B cell (primary cell): ENCODE results near the gene MAP2K7. TPM values are rescaled to one million over a fixed set of nuclear protein-coding genes. Genes with fewer than 3 reads are reported as not detected.

Experiments
- ATAC-seq: fragments of 200-7000 bp; cut with Tn5 transposase; one replicate; pipeline ENCODE4 v1.10.0; 2021; ENCODE audit warnings: low read depth, mild to moderate bottlenecking, moderate number of reproducible peaks, moderate library complexity
- CTCF ChIA-PET: fragments of 350-600 bp; sonication (Branson Sonifier 250); formaldehyde crosslinking; loops from one replicate; lab custom pipeline; 2021; ENCODE audit warnings: antibody characterized with exemption, inconsistent platforms; lab: Charles Lee
- POLR2A ChIA-PET: fragments of 350-600 bp; sonication (Branson Sonifier 250); formaldehyde crosslinking; loops from one replicate; lab custom pipeline; 2021; ENCODE audit warnings: antibody characterized with exemption; lab: Charles Lee
- DNase-seq: peaks from one replicate; pipeline ENCODE4 v3.0.0; 2013
- H2AFZ ChIP-seq: 2 replicates; pipeline ENCODE4 v1.6.1; 2012; ENCODE audit warnings: mild to moderate bottlenecking, low read depth, low read length; ENCODE audit not compliant: insufficient read depth, poor library complexity, severe bottlenecking
- H3K27ac ChIP-seq, 2 donors: 1 replicate in 1 of 2; 2 replicates in 1 of 2; pipeline ENCODE4 v1.5.1; 2012 to 2013; ENCODE audit warnings: low read length in 2 of 2, mild to moderate bottlenecking in 2 of 2, moderate library complexity in 1 of 2
- H3K27me3 ChIP-seq, 4 experiments: fragments of 200-600 bp in 1 of 4; sonication (generic) in 1 of 4; replicated peaks in 1 of 4; 1 replicate in 2 of 4; 2 replicates in 2 of 4; pipeline versions ENCODE4 v1.6.1 to v1.7.0; 2013 to 2016; ENCODE audit warnings: low read length in 3 of 4, mild to moderate bottlenecking in 2 of 4, mixed read lengths in 1 of 4, moderate library complexity in 1 of 4; ENCODE audit not compliant: insufficient read depth in 4 of 4, control insufficient read depth in 3 of 4; ENCODE audit errors: control extremely low read depth in 1 of 4
- H3K36me3 ChIP-seq, 2 experiments: replicated peaks in 1 of 2; 1 replicate in 1 of 2; 2 replicates in 1 of 2; pipeline versions ENCODE4 v1.6.1 to v1.7.1; 2013; ENCODE audit warnings: low read length in 1 of 2; ENCODE audit not compliant: insufficient read depth in 2 of 2, control insufficient read depth in 1 of 2; ENCODE audit errors: control extremely low read depth in 1 of 2, extremely low read depth in 1 of 2
- H3K4me1 ChIP-seq, 2 donors: fragments of 200-600 bp in 1 of 2; sonication (generic) in 1 of 2; 1 replicate in 1 of 2; 2 replicates in 1 of 2; pipeline versions ENCODE4 v1.5.1 to v1.6.1; 2013 to 2017; ENCODE audit warnings: low read length in 2 of 2; ENCODE audit not compliant: control insufficient read depth in 2 of 2, insufficient read depth in 2 of 2
- H3K4me2 ChIP-seq: replicated peaks from 2 replicates; pipeline ENCODE3; 2012; ENCODE audit warnings: mild to moderate bottlenecking, low read depth, low read length; ENCODE audit not compliant: poor library complexity, severe bottlenecking
- H3K4me3 ChIP-seq, 5 experiments: fragments of 200-600 bp in 1 of 5; sonication (generic) in 1 of 5; 1 replicate in 3 of 5; 2 replicates in 2 of 5; pipeline versions ENCODE4 v1.5.1 to v1.7.0; 2011 to 2016; ENCODE audit warnings: low read length in 4 of 5, mild to moderate bottlenecking in 4 of 5, low read depth in 2 of 5, control low read depth in 1 of 5, moderate library complexity in 1 of 5; ENCODE audit not compliant: insufficient read depth in 1 of 5; ENCODE audit errors: control extremely low read depth in 1 of 5, extremely low read depth in 1 of 5
- H3K79me2 ChIP-seq: fragments of 200-600 bp; sonication (generic); one replicate; pipeline ENCODE4 v1.6.0; 2016; ENCODE audit warnings: low read length; ENCODE audit not compliant: control insufficient read depth, insufficient read depth
- H3K9ac ChIP-seq: fragments of 200-600 bp; sonication (generic); 2 replicates; pipeline ENCODE4 v1.6.1; 2017; ENCODE audit warnings: mild to moderate bottlenecking, low read length, moderate library complexity
- H3K9me3 ChIP-seq, 3 donors: one replicate each; pipeline versions ENCODE4 v1.6.1 to v1.7.1; 2013; ENCODE audit warnings: low read length in 2 of 3; ENCODE audit not compliant: control insufficient read depth in 2 of 3, insufficient read depth in 1 of 3; ENCODE audit errors: control extremely low read depth in 1 of 3
- H4K20me1 ChIP-seq: 2 replicates; pipeline ENCODE4 v1.6.0; 2012; ENCODE audit warnings: mild to moderate bottlenecking, low read length; ENCODE audit not compliant: insufficient read depth, control insufficient read depth, poor library complexity, severe bottlenecking
- H3K27ac Mint-ChIP-seq: one replicate; pipeline ENCODE4 v1.8.0; 2021; ENCODE audit warnings: mixed read lengths
- H3K27me3 Mint-ChIP-seq: one replicate; pipeline ENCODE4 v1.8.0; 2021; ENCODE audit warnings: mixed read lengths
- H3K4me1 Mint-ChIP-seq: one replicate; pipeline ENCODE4 v1.8.0; 2021; ENCODE audit warnings: mixed read lengths
- H3K4me3 Mint-ChIP-seq: one replicate; pipeline ENCODE4 v1.8.0; 2021; ENCODE audit warnings: mixed read lengths
- H3K9me3 Mint-ChIP-seq: one replicate; pipeline ENCODE4 v1.8.0; 2022; ENCODE audit warnings: mixed read lengths; ENCODE audit not compliant: insufficient read depth
- CTCF ChIP-seq: fragments of 200-600 bp; IDR thresholded peaks from one replicate; pipeline ENCODE4 v1.8.0; 2022; ENCODE audit warnings: antibody characterized with exemption, mild to moderate bottlenecking
- EZH2 ChIP-seq: IDR thresholded peaks from 2 replicates; pipeline ENCODE4 v1.6.1; 2012; ENCODE audit warnings: borderline replicate concordance, low read depth, mild to moderate bottlenecking, moderate library complexity, low read length; ENCODE audit not compliant: insufficient read depth, poor library complexity, severe bottlenecking
- WGBS: methylation state at CpG from one replicate; pipeline ENCODE4 v1.1.5; 2013; ENCODE audit warnings: missing lambda C conversion rate; ENCODE audit not compliant: insufficient coverage; 5-methylcytosine and 5-hydroxymethylcytosine counted together
- intact Hi-C: fragments of 100-400 bp; cut with micrococcal nuclease; formaldehyde crosslinking; loops from one replicate; pipeline ENCODE4 v1.10.0; 2022
- polyA plus RNA-seq: library from polyadenylated mRNA; depleted of rRNA; stranded (reverse); fragments of >200 nt; gene quantifications from 2 replicates; pipeline ENCODE4 v1.2.3, GENCODE V29; 2012
- total RNA-seq, 2 donors: library from RNA; stranded (reverse); fragments of 120-200 nt in 1 of 2; gene quantifications; 1 replicate in 1 of 2; 2 replicates in 1 of 2; pipeline versions ENCODE4 v1.2.3 to v1.2.4, GENCODE V29; 2013 to 2022

Gene MAP2K7
- total and polyA plus RNA-seq, 2 donors (not counting 1 experiment from before 2014, with no cell fraction given), result 56.0 to 71.9 TPM

- intact Hi-C loops, result no loop called here
- ChIA-PET CTCF (no interaction called here), POLR2A (interaction anchor here (0.5 kb wide), 1 partner anchor 191 kb away, joined by 4 read pairs; no protein-coding TSS in a partner anchor)
- H3K79me2 ChIP-seq, result no peaks in the 10 kb centered on the region
- H2AFZ ChIP-seq, result no peak overlapping the region
- H3K9ac ChIP-seq, result no peak overlapping the region
- H3K4me2 ChIP-seq, result no peak overlapping the region
- peaks cover 3 to 52% of the 10 kb centered on the region in 2 experiments for H3K36me3 ChIP-seq
- Mint-ChIP-seq H3K27me3 (no peaks in the 10 kb centered on the region), H3K9me3 (no peaks in the 10 kb centered on the region), H3K4me3 (no peak overlapping the region), H3K27ac (no peak overlapping the region), H3K4me1 (no peaks in the 10 kb centered on the region)
- ATAC-seq (no peak), DNase-seq (no peak)
- H3K27ac ChIP-seq, result no peak overlapping the region
- 96% methylated on average over 17 of the region's 22 CpGs for WGBS
- no peaks in the 10 kb centered on the region for H3K9me3 ChIP-seq
- H3K27me3 ChIP-seq, result no peaks in the 10 kb centered on the region
- no peaks in the 10 kb centered on the region for H4K20me1 ChIP-seq
- TF ChIP-seq CTCF (no peak), EZH2 (no peak)
- no peak overlapping the region for H3K4me3 ChIP-seq
- H3K4me1 ChIP-seq, result no peaks in the 10 kb centered on the region
These were observed 59.1 kb downstream of the MAP2K7 start for GRCh38 chr19:7962644-7963268.

GRCh38 chr19:7963566-7963965 is 59.9 kb downstream of the MAP2K7 start:
- ChIA-PET CTCF (no interaction called here), POLR2A (no interaction called here)
- Mint-ChIP-seq H3K27ac (no peak overlapping the region), H3K9me3 (no peaks in the 10 kb centered on the region), H3K4me3 (no peak overlapping the region), H3K27me3 (no peaks in the 10 kb centered on the region), H3K4me1 (no peaks in the 10 kb centered on the region)
- WGBS, result 98% methylated on average over 25 of the region's 25 CpGs
- TF ChIP-seq CTCF (no peak), EZH2 (no peak)
- no peaks in the 10 kb centered on the region for H3K79me2 ChIP-seq
- no peak overlapping the region for H2AFZ ChIP-seq
- DNase-seq (no peak), ATAC-seq (no peak)
- H3K36me3 ChIP-seq, result peaks cover 3 to 60% of the 10 kb centered on the region in 2 experiments
- no peak overlapping the region for H3K9ac ChIP-seq
- no peaks in the 10 kb centered on the region for H3K9me3 ChIP-seq
- no peak overlapping the region for H3K27ac ChIP-seq
- H3K27me3 ChIP-seq, result no peaks in the 10 kb centered on the region
- H3K4me3 ChIP-seq, result no peak overlapping the region
- H3K4me1 ChIP-seq, result no peaks in the 10 kb centered on the region
- H3K4me2 ChIP-seq, result no peak overlapping the region
- intact Hi-C loops, result no loop called here
- no peaks in the 10 kb centered on the region for H4K20me1 ChIP-seq
